HG03159 (cell line): ENCODE data around the gene SLC27A1.
"Not testable (repeated sequence)": the region's sequence is repeated elsewhere in the genome, so short reads cannot be mapped to it uniquely, and the experiment has no call there.

Source experiments
- ATAC-seq: cut with Tn5 transposase; IDR thresholded peaks from one replicate; pipeline ENCODE4 v1.9.1; 2021; ENCODE audit warnings: mild to moderate bottlenecking, moderate library complexity; ENCODE audit not compliant: unreplicated experiment

SLC27A1 gene

GRCh38 chr19:17486545-17487240 lies 16.4 kb downstream of the SLC27A1 start:
- no peak for ATAC-seq

GRCh38 chr19:17487284-17488121 lies 17.2 kb downstream of the SLC27A1 start:
- ATAC-seq = no peak

GRCh38 chr19:17488593-17489391 lies 18.5 kb downstream of the SLC27A1 start:
- ATAC-seq = no peak

- ATAC-seq = no peak
Observed at GRCh38 chr19:17489392-17490030, 19.2 kb downstream of the SLC27A1 start.

- ATAC-seq = no peak
Observed at GRCh38 chr19:17490411-17490810, 20.1 kb downstream of the SLC27A1 start.

- no peak for ATAC-seq
Observed at GRCh38 chr19:17491287-17491686, 21.0 kb downstream of the SLC27A1 start.

- no peak for ATAC-seq
Observed at GRCh38 chr19:17495639-17496296, 25.4 kb downstream of the SLC27A1 start.

GRCh38 chr19:17496337-17496997 lies 26.1 kb downstream of the SLC27A1 start:
- peak; percentile 68 for ATAC-seq

GRCh38 chr19:17497149-17497798 lies 26.9 kb downstream of the SLC27A1 start:
- no peak for ATAC-seq

GRCh38 chr19:17499025-17499424 lies 28.7 kb downstream of the SLC27A1 start:
- ATAC-seq = not testable (repeated sequence)

- ATAC-seq = no peak
Observed at GRCh38 chr19:17499648-17500446, 29.5 kb downstream of the SLC27A1 start.

- no peak for ATAC-seq
Observed at GRCh38 chr19:17500447-17501198, 30.3 kb downstream of the SLC27A1 start.

- ATAC-seq = no peak
Observed at GRCh38 chr19:17503240-17503639, 32.9 kb downstream of the SLC27A1 start.

GRCh38 chr19:17504030-17504429 lies 33.7 kb downstream of the SLC27A1 start:
- ATAC-seq = no peak

GRCh38 chr19:17504456-17504855 lies 34.1 kb downstream of the SLC27A1 start:
- no peak for ATAC-seq

- no peak for ATAC-seq
Observed at GRCh38 chr19:17505223-17505622, 34.9 kb downstream of the SLC27A1 start.

- no peak for ATAC-seq
Observed at GRCh38 chr19:17506745-17507144, 36.4 kb downstream of the SLC27A1 start.

- ATAC-seq = not testable (repeated sequence)
Observed at GRCh38 chr19:17508558-17508933, 38.2 kb downstream of the SLC27A1 start.
